ENCODE data around the gene BTBD19.

DNA sequence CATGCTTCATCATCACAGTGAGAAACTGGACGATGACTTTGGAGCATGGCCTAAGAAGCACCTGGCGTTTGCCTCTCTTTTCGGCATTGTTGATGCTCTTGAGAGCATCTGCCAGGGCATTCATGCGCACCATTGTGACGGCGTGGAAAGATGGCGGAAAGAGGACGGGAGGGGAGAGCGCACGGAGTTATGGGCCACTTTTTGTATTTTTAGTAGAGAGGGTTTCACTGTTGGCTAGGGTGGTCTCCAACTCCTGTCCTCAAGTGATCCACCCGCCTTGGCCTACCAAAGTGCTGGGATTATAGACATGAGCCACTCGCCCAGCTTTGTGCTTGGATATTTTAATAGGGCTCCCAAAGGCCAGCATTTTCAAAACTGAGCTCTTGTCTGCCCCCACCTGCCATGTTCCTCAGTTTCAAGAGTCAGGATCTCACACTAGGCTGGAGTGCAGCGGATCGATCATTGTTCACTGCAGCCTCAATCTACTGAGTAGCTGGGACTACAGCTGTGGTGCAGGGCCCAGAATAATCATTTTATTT is 27.7 kb upstream of the BTBD19 start:
- TF ChIP-seq, protein P1, sequence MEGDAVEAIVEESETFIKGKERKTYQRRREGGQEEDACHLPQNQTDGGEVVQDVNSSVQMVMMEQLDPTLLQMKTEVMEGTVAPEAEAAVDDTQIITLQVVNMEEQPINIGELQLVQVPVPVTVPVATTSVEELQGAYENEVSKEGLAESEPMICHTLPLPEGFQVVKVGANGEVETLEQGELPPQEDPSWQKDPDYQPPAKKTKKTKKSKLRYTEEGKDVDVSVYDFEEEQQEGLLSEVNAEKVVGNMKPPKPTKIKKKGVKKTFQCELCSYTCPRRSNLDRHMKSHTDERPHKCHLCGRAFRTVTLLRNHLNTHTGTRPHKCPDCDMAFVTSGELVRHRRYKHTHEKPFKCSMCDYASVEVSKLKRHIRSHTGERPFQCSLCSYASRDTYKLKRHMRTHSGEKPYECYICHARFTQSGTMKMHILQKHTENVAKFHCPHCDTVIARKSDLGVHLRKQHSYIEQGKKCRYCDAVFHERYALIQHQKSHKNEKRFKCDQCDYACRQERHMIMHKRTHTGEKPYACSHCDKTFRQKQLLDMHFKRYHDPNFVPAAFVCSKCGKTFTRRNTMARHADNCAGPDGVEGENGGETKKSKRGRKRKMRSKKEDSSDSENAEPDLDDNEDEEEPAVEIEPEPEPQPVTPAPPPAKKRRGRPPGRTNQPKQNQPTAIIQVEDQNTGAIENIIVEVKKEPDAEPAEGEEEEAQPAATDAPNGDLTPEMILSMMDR (conservative IDR thresholded peaks at IDR 0.05; ENCODE audit: low read depth, low read length), result no peak
- TF ChIP-seq POLR2A (IDR thresholded peaks at IDR 0.05; ENCODE audit: low read depth, low read length) (no peak), CEBPB (IDR thresholded peaks at IDR 0.05; ENCODE audit: low read depth, low read length) (no peak), RAD21 (IDR thresholded peaks at IDR 0.05; ENCODE audit: low read length) (no peak), SMC3 (IDR thresholded peaks at IDR 0.05; ENCODE audit: low read depth, low read length) (no peak)

All from IMR-90 (cell line).